GM06990 (cell line): Measurements from ENCODE around the gene TSPAN3.

Source experiments
- DNase-seq: peaks from one replicate; pipeline ENCODE4 v3.0.0-alpha.2; 2011; ENCODE audit not compliant: insufficient read length; ENCODE audit errors: extremely low read depth
- H3K27me3 ChIP-seq: replicated peaks from 2 replicates; pipeline ENCODE4 v1.6.0; 2011; ENCODE audit warnings: low read length; ENCODE audit not compliant: control insufficient read depth, insufficient read depth
- H3K36me3 ChIP-seq: 2 replicates; pipeline ENCODE4 v1.5.1; 2011; ENCODE audit warnings: low read length; ENCODE audit not compliant: control insufficient read depth, insufficient read depth
- H3K4me3 ChIP-seq: replicated peaks from 2 replicates; pipeline ENCODE4 v1.5.1; 2011; ENCODE audit warnings: low read depth, mild to moderate bottlenecking, control low read depth, low read length
- CTCF ChIP-seq: IDR thresholded peaks from 2 replicates; pipeline ENCODE4 v1.5.1; 2011; ENCODE audit warnings: low read length, control low read depth, mild to moderate bottlenecking, inconsistent platforms; ENCODE audit not compliant: insufficient read depth, poor library complexity, severe bottlenecking

The TSPAN3 gene

GRCh38 chr15:77067691-77068367, 3.1 kb downstream of the TSPAN3 start:
- peak; percentile 20 for DNase-seq
- TF ChIP-seq CTCF = no peak
- no peak overlapping the region; the same call in 1 of the 2 replicates for H3K4me3 ChIP-seq
- H3K27me3 ChIP-seq = no peaks in the 10 kb centered on the region
- no peaks in the 10 kb centered on the region for H3K36me3 ChIP-seq

- TF ChIP-seq CTCF = no peak
- no peak for DNase-seq
- Histone ChIP-seq H3K36me3 (no peaks in the 10 kb centered on the region), H3K4me3 (no peak overlapping the region), H3K27me3 (no peaks in the 10 kb centered on the region)
Observed at GRCh38 chr15:77066971-77067690, 3.8 kb downstream of the TSPAN3 start.

GRCh38 chr15:77064539-77065308, 6.2 kb downstream of the TSPAN3 start:
- Histone ChIP-seq H3K4me3 (no peak overlapping the region), H3K36me3 (no peaks in the 10 kb centered on the region), H3K27me3 (no peaks in the 10 kb centered on the region)
- DNase-seq = no peak
- TF ChIP-seq CTCF = no peak

GRCh38 chr15:77064063-77064462, 6.8 kb downstream of the TSPAN3 start:
- Histone ChIP-seq H3K36me3 (no peaks in the 10 kb centered on the region), H3K27me3 (no peaks in the 10 kb centered on the region), H3K4me3 (no peak overlapping the region)
- no peak for TF ChIP-seq CTCF
- DNase-seq = no peak

GRCh38 chr15:77063249-77063648, 7.7 kb downstream of the TSPAN3 start:
- Histone ChIP-seq H3K27me3 (no peaks in the 10 kb centered on the region), H3K36me3 (no peaks in the 10 kb centered on the region), H3K4me3 (no peak overlapping the region)
- TF ChIP-seq CTCF = no peak
- no peak for DNase-seq
